Fibroblast of villous mesenchyme (primary cell): ENCODE data around the gene OGFRL1. TPM values are rescaled to one million over a fixed set of nuclear protein-coding genes. Genes with fewer than 3 reads are reported as not detected.

Source experiments
- DNase-seq: peaks from one replicate; pipeline ENCODE4 v3.0.0-alpha.2; 2010; ENCODE audit warnings: low read depth
- H3K4me3 ChIP-seq: 2 replicates; pipeline ENCODE4 v1.5.1; 2011; ENCODE audit warnings: low read depth, mild to moderate bottlenecking, low read length
- CTCF ChIP-seq: IDR thresholded peaks from 2 replicates; pipeline ENCODE4 v1.5.1; 2012; ENCODE audit warnings: low read depth, mild to moderate bottlenecking, low read length; ENCODE audit not compliant: insufficient read depth
- total RNA-seq: library from RNA; depleted of rRNA; stranded (reverse); fragments of >200 nt; gene quantifications from 2 replicates; pipeline ENCODE4 v1.2.3, GENCODE V29; 2012

Gene OGFRL1
- total RNA-seq, 1 donor, result 241 TPM

DNA sequence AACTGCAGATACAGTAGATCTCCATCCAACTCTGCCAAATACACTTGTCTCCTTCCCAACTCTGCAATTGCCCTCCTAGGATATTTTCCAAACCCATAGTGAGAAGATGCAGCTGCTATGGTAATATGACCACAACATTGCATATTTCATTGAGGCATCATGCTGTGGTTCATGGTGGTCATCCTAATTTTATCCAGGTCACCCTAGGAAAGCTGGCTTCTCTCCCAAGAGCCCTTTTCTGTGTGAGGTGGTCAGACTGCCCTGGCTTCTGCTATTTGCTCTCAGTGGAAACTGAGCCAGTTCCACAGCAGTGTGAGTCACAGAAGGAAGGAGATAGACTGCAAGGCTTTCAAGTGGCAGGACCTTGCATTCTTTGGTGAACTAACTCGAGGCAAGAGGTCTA, 5.5 kb downstream of the OGFRL1 start:
- TF ChIP-seq CTCF, result no peak
- H3K4me3 ChIP-seq, result no peak overlapping the region
- peak; percentile 73 for DNase-seq

DNA sequence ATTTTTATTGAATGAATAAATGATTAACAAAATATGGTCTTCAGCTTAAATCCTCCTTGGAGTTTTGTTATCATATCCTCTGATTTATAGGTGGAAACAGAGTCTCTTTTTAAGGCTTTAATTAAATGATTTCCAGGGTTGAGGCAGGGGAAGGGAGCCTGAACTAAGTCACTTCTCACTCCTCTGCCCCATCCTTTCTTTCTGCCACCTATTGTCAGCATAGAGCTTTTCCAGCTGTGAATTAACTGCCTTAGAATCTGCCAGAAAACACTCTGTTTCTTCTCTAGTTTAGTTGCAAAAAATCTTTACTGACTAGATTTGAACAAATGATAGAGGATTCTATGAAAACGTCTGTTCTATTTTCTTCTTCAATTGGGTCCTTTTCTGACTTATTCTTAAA, 9.8 kb downstream of the OGFRL1 start:
- H3K4me3 ChIP-seq, result no peak overlapping the region
- no peak for DNase-seq
- no peak for TF ChIP-seq CTCF

- DNase-seq, result no peak
- no peak overlapping the region for H3K4me3 ChIP-seq
- TF ChIP-seq CTCF, result no peak
These were observed 11.2 kb downstream of the OGFRL1 start for GRCh38 chr6:71299541-71300470.

DNA sequence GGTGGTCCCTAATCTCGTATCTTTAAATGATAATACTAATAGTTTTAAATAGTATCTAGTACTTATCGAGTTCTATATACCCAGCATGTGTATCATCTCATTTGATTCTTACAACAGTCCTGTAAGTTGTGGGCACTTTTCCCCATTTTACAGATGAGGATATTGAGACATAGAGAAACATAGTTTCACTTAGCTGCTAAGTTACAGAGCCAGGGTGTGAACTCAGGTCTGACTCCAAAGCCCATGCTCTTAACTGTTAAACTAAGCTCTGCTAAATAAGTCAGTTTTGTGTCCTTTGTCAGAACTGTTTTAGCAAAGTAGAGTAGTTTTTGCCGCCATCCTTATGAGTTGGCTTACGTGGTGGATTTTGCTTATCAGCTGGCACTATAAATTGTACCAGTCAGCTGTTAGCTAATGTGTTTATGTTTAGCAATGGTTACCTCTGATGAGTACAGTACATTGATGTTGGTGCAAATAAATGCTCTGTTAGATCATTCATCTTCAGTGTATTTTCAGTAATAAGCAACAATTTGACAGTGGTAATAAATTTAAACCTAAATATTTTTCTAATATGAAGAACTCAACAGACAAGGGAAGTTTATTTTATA, 12.1 kb downstream of the OGFRL1 start:
- peak; percentile 29 for DNase-seq
- no peak overlapping the region for H3K4me3 ChIP-seq
- TF ChIP-seq CTCF, result no peak

GRCh38 chr6:71301546-71301945, 12.9 kb downstream of the OGFRL1 start:
- DNase-seq, result no peak
- H3K4me3 ChIP-seq, result no peak overlapping the region
- no peak for TF ChIP-seq CTCF

DNA sequence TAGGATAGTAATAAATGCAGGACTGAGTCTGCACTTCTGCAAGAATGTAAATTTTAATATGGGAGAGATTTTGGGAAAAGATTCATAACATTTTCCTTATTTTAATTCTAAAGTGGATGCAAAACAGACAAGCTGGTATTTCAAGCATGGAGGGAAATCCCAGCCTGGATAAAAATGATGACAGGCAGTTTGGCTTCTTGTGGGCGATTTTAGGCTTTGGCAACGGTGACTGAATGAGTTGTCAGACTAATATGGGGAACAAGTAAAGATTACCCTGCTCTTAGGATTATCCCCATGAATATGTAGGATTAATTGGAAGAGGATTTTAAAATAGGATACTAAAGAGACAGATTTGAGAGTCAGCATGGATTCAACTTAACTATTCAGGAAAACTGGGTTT, 21.0 kb downstream of the OGFRL1 start:
- no peak for DNase-seq
- no peak for TF ChIP-seq CTCF

More for the DNA sequence above, 21.0 kb downstream of the OGFRL1 start:
- no peak overlapping the region for H3K4me3 ChIP-seq
